ENCODE data around the gene SLC6A17. TPM values are rescaled to one million over a fixed set of nuclear protein-coding genes. Genes with fewer than 3 reads are reported as not detected.
A peak's percentile ranks its signal among the peaks of the same experiment; 100 is the strongest.

The SLC6A17 gene
- total RNA-seq, 4 donors from 2014 or later, result under 0.01 to 1.7 (median 0.91) TPM

DNA sequence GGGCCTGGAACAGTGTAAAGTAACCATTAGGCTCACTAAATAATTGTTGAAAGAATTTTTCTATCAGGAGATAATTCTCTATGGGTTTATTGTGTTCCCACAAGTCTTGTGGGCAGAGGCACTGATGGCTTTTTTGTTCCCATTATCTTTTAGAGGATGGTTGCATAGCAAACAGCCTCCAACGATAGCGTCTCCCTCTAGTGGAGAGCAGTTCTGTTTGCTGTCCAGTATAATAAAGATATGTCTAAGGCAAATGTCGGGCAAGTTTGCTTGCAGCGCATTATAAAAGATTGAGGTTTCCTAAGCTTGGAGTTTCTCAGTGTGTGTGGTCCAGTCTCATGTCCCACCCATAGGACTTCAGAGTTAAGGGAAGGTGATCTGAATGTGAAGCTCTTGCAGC is 1.3 kb upstream of the SLC6A17 start:
- TF ChIP-seq EP300 (IDR thresholded peaks at IDR 0.05), result no peak
- TF ChIP-seq, protein P1, sequence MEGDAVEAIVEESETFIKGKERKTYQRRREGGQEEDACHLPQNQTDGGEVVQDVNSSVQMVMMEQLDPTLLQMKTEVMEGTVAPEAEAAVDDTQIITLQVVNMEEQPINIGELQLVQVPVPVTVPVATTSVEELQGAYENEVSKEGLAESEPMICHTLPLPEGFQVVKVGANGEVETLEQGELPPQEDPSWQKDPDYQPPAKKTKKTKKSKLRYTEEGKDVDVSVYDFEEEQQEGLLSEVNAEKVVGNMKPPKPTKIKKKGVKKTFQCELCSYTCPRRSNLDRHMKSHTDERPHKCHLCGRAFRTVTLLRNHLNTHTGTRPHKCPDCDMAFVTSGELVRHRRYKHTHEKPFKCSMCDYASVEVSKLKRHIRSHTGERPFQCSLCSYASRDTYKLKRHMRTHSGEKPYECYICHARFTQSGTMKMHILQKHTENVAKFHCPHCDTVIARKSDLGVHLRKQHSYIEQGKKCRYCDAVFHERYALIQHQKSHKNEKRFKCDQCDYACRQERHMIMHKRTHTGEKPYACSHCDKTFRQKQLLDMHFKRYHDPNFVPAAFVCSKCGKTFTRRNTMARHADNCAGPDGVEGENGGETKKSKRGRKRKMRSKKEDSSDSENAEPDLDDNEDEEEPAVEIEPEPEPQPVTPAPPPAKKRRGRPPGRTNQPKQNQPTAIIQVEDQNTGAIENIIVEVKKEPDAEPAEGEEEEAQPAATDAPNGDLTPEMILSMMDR (IDR thresholded peaks at IDR 0.05), result no peak
- Histone ChIP-seq H3K9me3 (no peaks in the 10 kb centered on the region), H3K4me1 (peaks cover 0 to 16% (median 8%) of the 10 kb centered on the region in 3 donors), H3K36me3 (no peaks in the 10 kb centered on the region), H3K4me3 (no peak overlapping the region), H3K27ac (no peak overlapping the region), H3K27me3 (peaks cover 93% of the 10 kb centered on the region)
- WGBS, 2 donors (ENCODE audit: low coverage in 1 of 2), result 48% methylated on average over 4 of the region's 4 CpGs; no CpG with 5 or more reads in 1 of the 2 donors
- ATAC-seq, result no peak

DNA sequence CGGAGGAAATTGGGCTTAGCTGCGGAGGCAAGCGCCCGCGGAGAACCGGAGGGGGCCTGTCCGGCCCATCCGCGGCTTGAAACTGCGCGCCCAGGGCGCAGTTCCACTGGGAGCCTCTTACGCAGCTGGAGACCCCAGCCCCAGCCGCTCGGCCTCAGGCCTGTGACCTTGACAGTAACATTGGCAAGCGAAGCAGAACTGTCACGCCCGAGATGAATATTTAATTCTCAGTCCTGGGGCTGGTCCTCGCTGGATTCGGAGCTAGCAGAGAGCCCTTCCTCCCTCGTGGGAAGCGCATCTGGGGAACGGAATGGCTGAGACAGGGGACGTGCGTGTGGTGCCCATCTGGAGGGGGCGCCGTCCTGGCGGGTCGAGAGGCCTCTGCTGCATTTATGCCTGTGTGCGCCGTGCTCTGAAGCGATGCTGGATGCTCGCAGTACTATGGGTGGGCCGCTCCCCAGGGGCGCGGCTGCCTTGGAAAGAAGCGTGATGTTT is 928 bp downstream of the SLC6A17 start:
- no CpG with 5 or more reads among the region's 37 CpGs for WGBS, 2 donors (ENCODE audit: low coverage in 1 of 2)
- peaks cover 0 to 16% (median 8%) of the 10 kb centered on the region in 3 donors for H3K4me1 ChIP-seq
- H3K9me3 ChIP-seq, result no peaks in the 10 kb centered on the region
- no peak overlapping the region for H3K27ac ChIP-seq
- no peak for ATAC-seq
- TF ChIP-seq, protein P1 (IDR thresholded peaks at IDR 0.05), result no peak
- TF ChIP-seq POLR2A (IDR thresholded peaks at IDR 0.05) (no peak), POLR2AphosphoS5 (IDR thresholded peaks at IDR 0.05) (no peak), EP300 (IDR thresholded peaks at IDR 0.05) (no peak)
- no peaks in the 10 kb centered on the region for H3K36me3 ChIP-seq
- peaks cover 97% of the 10 kb centered on the region for H3K27me3 ChIP-seq
- peak overlapping the region in 1 of 2 donors; percentile 45 for H3K4me3 ChIP-seq

DNA sequence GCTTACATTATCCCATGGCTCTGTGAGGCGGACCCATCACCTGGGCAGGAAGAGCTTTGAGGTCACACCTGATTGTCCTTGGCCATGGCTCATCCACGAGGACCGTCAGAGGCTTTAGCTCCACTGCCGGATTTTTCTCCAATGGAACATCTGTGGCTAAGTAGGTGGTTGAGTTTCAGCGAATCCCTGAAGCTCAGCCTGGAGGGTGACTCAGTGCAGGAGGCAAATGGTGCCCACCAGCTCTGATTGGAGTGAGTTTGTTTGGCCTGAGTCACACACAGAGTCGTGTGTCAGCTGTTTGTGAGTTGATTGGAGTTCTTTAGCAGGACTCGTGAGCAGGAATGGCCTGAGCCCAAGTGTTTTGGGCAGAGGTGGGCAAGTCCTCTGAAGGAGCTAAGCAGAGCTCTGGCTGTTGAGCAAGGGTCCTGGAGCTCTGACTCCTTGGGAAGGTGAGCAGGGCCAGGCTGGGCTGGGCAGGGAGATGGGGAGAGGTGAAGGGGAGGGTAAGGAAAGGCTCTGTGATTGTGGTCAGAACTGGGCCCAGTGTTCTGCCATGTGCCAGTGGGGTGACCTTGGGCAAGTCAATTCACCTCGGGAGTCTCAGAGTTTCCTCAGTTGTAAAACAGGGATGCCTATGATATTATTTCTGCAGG is 2.0 kb downstream of the SLC6A17 start:
- Histone ChIP-seq H3K36me3 (no peaks in the 10 kb centered on the region), H3K27me3 (peaks cover 93% of the 10 kb centered on the region), H3K27ac (no peak overlapping the region), H3K9me3 (no peaks in the 10 kb centered on the region), H3K4me3 (no peak overlapping the region), H3K4me1 (peaks cover 0 to 16% (median 8%) of the 10 kb centered on the region in 3 donors)
- TF ChIP-seq POLR2AphosphoS5 (IDR thresholded peaks at IDR 0.05), result no peak
- TF ChIP-seq, protein P1 (IDR thresholded peaks at IDR 0.05), result no peak
- TF ChIP-seq EP300 (IDR thresholded peaks at IDR 0.05), result no peak
- no peak for TF ChIP-seq POLR2A (IDR thresholded peaks at IDR 0.05)
- WGBS, 2 donors (ENCODE audit: low coverage in 1 of 2), result no CpG with 5 or more reads among the region's 8 CpGs
- no peak for ATAC-seq

GRCh38 chr1:110153407-110153950 is 3.2 kb downstream of the SLC6A17 start:
- no peak overlapping the region for H3K4me3 ChIP-seq
- peaks cover 90% of the 10 kb centered on the region for H3K27me3 ChIP-seq
- no peaks in the 10 kb centered on the region for H3K36me3 ChIP-seq
- peaks cover 0 to 16% (median 8%) of the 10 kb centered on the region in 3 donors for H3K4me1 ChIP-seq
- H3K27ac ChIP-seq, result no peak overlapping the region
- no peak for ATAC-seq
- H3K9me3 ChIP-seq, result no peaks in the 10 kb centered on the region
- TF ChIP-seq EP300 (IDR thresholded peaks at IDR 0.05) (no peak), POLR2A (IDR thresholded peaks at IDR 0.05) (no peak), POLR2AphosphoS5 (IDR thresholded peaks at IDR 0.05) (no peak)
- TF ChIP-seq, protein P1 (IDR thresholded peaks at IDR 0.05), result no peak

Measured in gastroesophageal sphincter (tissue), 4 donors.